Ishikawa (cell line): ENCODE measurements around the gene PTPRD.

Source experiments
- CEBPB ChIP-seq: IDR thresholded peaks from 2 replicates; pipeline ENCODE4 v1.6.1; 2012
- CREB1 ChIP-seq: IDR thresholded peaks from 2 replicates; pipeline ENCODE4 v1.6.1; 2012; ENCODE audit warnings: low read depth
- NFIC ChIP-seq: IDR thresholded peaks from 2 replicates; pipeline ENCODE4 v1.6.1; 2012
- RAD21 ChIP-seq: IDR thresholded peaks from 2 replicates; pipeline ENCODE4 v1.6.1; 2012; ENCODE audit warnings: low read depth
- TAF1 ChIP-seq: IDR thresholded peaks from 2 replicates; pipeline ENCODE4 v1.6.1; 2012; ENCODE audit warnings: low read depth, mild to moderate bottlenecking
- TCF12 ChIP-seq: IDR thresholded peaks from 2 replicates; pipeline ENCODE4 v1.6.1; 2012; ENCODE audit warnings: low read depth
- YY1 ChIP-seq: IDR thresholded peaks from 2 replicates; pipeline ENCODE4 v1.6.1; 2012; ENCODE audit warnings: low read depth
- ZBTB7A ChIP-seq: IDR thresholded peaks from 2 replicates; pipeline ENCODE4 v1.6.1; 2012; ENCODE audit warnings: low read depth
- TF ChIP-seq, protein P1 (sequence below): IDR thresholded peaks from 2 replicates; pipeline ENCODE4 v1.6.1; 2012; ENCODE audit warnings: low read depth, mild to moderate bottlenecking
- TF ChIP-seq, protein P2 (sequence below): IDR thresholded peaks from 2 replicates; pipeline ENCODE4 v1.6.1; 2012

DNA sequence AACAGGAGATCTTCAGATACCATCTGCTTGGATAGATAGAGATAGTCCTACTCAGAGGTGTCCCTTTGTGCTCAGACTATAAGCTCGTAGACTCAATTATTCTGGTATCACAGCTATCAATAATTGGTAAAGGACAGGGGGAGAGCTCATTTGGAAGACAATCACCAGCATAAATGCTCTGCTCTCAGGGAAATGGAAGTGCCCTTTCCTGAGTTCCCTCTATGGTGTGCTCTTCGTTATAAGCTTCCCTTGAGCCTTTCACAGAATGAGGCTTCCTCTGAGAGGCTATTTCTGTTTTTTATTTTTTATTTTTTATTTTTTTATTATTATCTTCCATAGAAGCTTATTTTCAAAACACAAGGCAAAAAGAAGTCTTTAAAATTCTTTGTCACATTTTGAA lies 1657.5 kb downstream of the PTPRD start:
- TF ChIP-seq NFIC = no peak
- TF ChIP-seq YY1 = no peak
- no peak for TF ChIP-seq TAF1
- TF ChIP-seq TCF12 = no peak
- no peak for TF ChIP-seq RAD21
- no peak for TF ChIP-seq CEBPB
- TF ChIP-seq, protein P1, sequence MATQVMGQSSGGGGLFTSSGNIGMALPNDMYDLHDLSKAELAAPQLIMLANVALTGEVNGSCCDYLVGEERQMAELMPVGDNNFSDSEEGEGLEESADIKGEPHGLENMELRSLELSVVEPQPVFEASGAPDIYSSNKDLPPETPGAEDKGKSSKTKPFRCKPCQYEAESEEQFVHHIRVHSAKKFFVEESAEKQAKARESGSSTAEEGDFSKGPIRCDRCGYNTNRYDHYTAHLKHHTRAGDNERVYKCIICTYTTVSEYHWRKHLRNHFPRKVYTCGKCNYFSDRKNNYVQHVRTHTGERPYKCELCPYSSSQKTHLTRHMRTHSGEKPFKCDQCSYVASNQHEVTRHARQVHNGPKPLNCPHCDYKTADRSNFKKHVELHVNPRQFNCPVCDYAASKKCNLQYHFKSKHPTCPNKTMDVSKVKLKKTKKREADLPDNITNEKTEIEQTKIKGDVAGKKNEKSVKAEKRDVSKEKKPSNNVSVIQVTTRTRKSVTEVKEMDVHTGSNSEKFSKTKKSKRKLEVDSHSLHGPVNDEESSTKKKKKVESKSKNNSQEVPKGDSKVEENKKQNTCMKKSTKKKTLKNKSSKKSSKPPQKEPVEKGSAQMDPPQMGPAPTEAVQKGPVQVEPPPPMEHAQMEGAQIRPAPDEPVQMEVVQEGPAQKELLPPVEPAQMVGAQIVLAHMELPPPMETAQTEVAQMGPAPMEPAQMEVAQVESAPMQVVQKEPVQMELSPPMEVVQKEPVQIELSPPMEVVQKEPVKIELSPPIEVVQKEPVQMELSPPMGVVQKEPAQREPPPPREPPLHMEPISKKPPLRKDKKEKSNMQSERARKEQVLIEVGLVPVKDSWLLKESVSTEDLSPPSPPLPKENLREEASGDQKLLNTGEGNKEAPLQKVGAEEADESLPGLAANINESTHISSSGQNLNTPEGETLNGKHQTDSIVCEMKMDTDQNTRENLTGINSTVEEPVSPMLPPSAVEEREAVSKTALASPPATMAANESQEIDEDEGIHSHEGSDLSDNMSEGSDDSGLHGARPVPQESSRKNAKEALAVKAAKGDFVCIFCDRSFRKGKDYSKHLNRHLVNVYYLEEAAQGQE = no peak
- no peak for TF ChIP-seq ZBTB7A
- TF ChIP-seq CREB1 = no peak
- TF ChIP-seq, protein P2, sequence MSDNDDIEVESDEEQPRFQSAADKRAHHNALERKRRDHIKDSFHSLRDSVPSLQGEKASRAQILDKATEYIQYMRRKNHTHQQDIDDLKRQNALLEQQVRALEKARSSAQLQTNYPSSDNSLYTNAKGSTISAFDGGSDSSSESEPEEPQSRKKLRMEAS = no peak
